K562 (cell line): Measurements from ENCODE around the gene RRP9. TPM values are rescaled to one million over a fixed set of nuclear protein-coding genes. Genes with fewer than 3 reads are reported as not detected.
A peak's percentile ranks its signal among the peaks of the same experiment; 100 is the strongest.

Experiments
- AFF4 ChIP-seq: sonication (generic); formaldehyde crosslinking; IDR thresholded peaks from 2 replicates; pipeline ENCODE4 v1.8.0; 2023; ENCODE audit warnings: mild to moderate bottlenecking, missing genetic modification reagents
- ARID1B ChIP-seq: fragments of 450-650 bp; IDR thresholded peaks from 2 replicates; pipeline ENCODE4 v1.6.1; 2016; ENCODE audit warnings: antibody characterized with exemption, mild to moderate bottlenecking, inconsistent platforms
- BHLHE40 ChIP-seq: IDR thresholded peaks from 2 replicates; pipeline ENCODE4 v1.6.1; 2011; ENCODE audit warnings: low read length, improper control_type of control experiment
- CEBPZ ChIP-seq: fragments of 150-350 bp; IDR thresholded peaks from 2 replicates; pipeline ENCODE4 v1.6.1; 2014; ENCODE audit warnings: low read depth, mild to moderate bottlenecking, low read length, borderline replicate concordance
- CXXC5 ChIP-seq: fragments of 250-450 bp; sonication (Bioruptor Pico); IDR thresholded peaks from 2 replicates; pipeline ENCODE4 v1.8.0; 2022; ENCODE audit warnings: inconsistent platforms, mild to moderate bottlenecking, moderate library complexity
- EP300 ChIP-seq: IDR thresholded peaks from 2 replicates; pipeline ENCODE4 v1.6.1; 2012; ENCODE audit warnings: low read length, improper control_type of control experiment
- HDAC2 ChIP-seq: fragments of 450-650 bp; IDR thresholded peaks from 2 replicates; pipeline ENCODE4 v1.6.1; 2016; ENCODE audit warnings: mild to moderate bottlenecking
- KAT7 ChIP-seq: sonication (generic); formaldehyde crosslinking; IDR thresholded peaks from 2 replicates; pipeline ENCODE4 v1.8.0; 2022; ENCODE audit warnings: missing genetic modification reagents, mild to moderate bottlenecking, borderline replicate concordance
- KDM4B ChIP-seq, 2 experiments: fragments of 450-650 bp in 1 of 2; sonication (generic) in 1 of 2; IDR thresholded peaks; 2 replicates each; pipeline ENCODE4 v1.6.1; 2016 to 2017; ENCODE audit warnings: borderline replicate concordance in 2 of 2, antibody characterized with exemption in 1 of 2, low read depth in 1 of 2, mild to moderate bottlenecking in 1 of 2
- NFRKB ChIP-seq: fragments of 450-650 bp; IDR thresholded peaks from 2 replicates; pipeline ENCODE4 v1.6.1; 2016; ENCODE audit warnings: low read depth
- PHF20 ChIP-seq: fragments of 450-650 bp; IDR thresholded peaks from 2 replicates; pipeline ENCODE4 v1.6.1; 2018; ENCODE audit not compliant: partially characterized antibody
- POLR2A ChIP-seq: fragments of 450-650 bp; conservative IDR thresholded peaks from 2 replicates; pipeline ENCODE4 v1.6.1; 2016
- SOX6 ChIP-seq: fragments of 450-650 bp; IDR thresholded peaks from 2 replicates; pipeline ENCODE4 v1.6.1; 2014; ENCODE audit warnings: mild to moderate bottlenecking
- STAT5B ChIP-seq: fragments of 250-450 bp; sonication (Bioruptor Pico); IDR thresholded peaks from 2 replicates; pipeline ENCODE4 v1.8.0; 2021; ENCODE audit warnings: mild to moderate bottlenecking, inconsistent platforms
- TAF9B ChIP-seq: fragments of 450-650 bp; IDR thresholded peaks from 2 replicates; pipeline ENCODE4 v1.6.1; 2018; ENCODE audit warnings: mild to moderate bottlenecking; ENCODE audit not compliant: partially characterized antibody
- TARDBP ChIP-seq: fragments of 450-650 bp; IDR thresholded peaks from 2 replicates; pipeline ENCODE4 v1.6.1; 2016
- TCF7 ChIP-seq: sonication (generic); IDR thresholded peaks from 2 replicates; pipeline ENCODE4 v1.6.1; 2016; ENCODE audit warnings: antibody characterized with exemption, borderline replicate concordance
- TSC22D4 ChIP-seq: fragments of 450-650 bp; IDR thresholded peaks from 2 replicates; pipeline ENCODE4 v1.6.1; 2016; ENCODE audit warnings: missing genetic modification characterization, missing biosample characterization, control low read depth
- ZNF217 ChIP-seq: sonication (generic); formaldehyde crosslinking; IDR thresholded peaks from 2 replicates; pipeline ENCODE4 v1.8.0; 2022; ENCODE audit warnings: mild to moderate bottlenecking, missing genetic modification reagents
- polyA plus RNA-seq, 8 experiments: library from polyadenylated mRNA; depleted of rRNA in 4 of 8; stranded (reverse) in 5 of 8; unstranded in 3 of 8; fragments of >200 nt; fragmentation: Nextera tagmentation in 2 of 8; fragmentation: Illumina TruSeq in 1 of 8; extraction: Ambion mirVana in 2 of 8; extraction: Trizol in 1 of 8; gene quantifications; 2 replicates each; pipeline versions ENCODE4 v1.2.1 to v1.2.3, GENCODE V29; 2011 to 2014; ENCODE audit warnings: inconsistent platforms in 1 of 8, missing spikeins in 1 of 8
- total RNA-seq, 7 experiments: library from RNA; depleted of rRNA in 6 of 7; stranded (reverse); fragments of >200 nt in 6 of 7; fragmentation: Illumina TruSeq in 2 of 7; extraction: Trizol in 2 of 7; gene quantifications; 2 replicates each; pipeline versions ENCODE4 v1.2.1 to v1.2.3, GENCODE V29; 2011 to 2021; ENCODE audit warnings: low replicate concordance in 1 of 7

RRP9 gene
- total and polyA plus RNA-seq, 9 of the 15 experiments (the other 6 are each of a cell fraction or from before 2014, with no cell fraction given) = 5.2 to 67.0 (median 45.9) TPM

GRCh38 chr3:51941798-51942602 is at the start of gene RRP9, which contains the start of gene PARP3 (continued):
- TF ChIP-seq AFF4 (CRISPR knock-in tag) (peak; percentile 51; the same call in 1 of the 2 replicates), TAF9B (peak; percentile 7), CXXC5 (CRISPR knock-in tag) (peak; percentile 75), HDAC2 (peak; percentile 75; the same call in 1 of the 2 replicates), EP300 (no peak), TARDBP (no peak), CEBPZ (0 out of 2 replicates have a peak, but pooled peaks have one; percentile 20), POLR2A (peak; percentile 75), STAT5B (CRISPR knock-in tag) (no peak), TSC22D4 (tag) (no peak), BHLHE40 (peak; percentile 82), NFRKB (no peak; the same call in 1 of the 2 replicates), SOX6 (no peak), KAT7 (CRISPR knock-in tag) (peak; percentile 74; the same call in 1 of the 2 replicates), ZNF217 (no peak), ARID1B (no peak), PHF20 (peak; percentile 31), KDM4B (IDR thresholded peaks at IDR 0.05; ENCODE audit: borderline replicate concordance in 2 of 2, low read depth in 1 of 2) (no peak), TCF7 (no peak)
